ENCODE results near the gene ZFHX3.

DNA sequence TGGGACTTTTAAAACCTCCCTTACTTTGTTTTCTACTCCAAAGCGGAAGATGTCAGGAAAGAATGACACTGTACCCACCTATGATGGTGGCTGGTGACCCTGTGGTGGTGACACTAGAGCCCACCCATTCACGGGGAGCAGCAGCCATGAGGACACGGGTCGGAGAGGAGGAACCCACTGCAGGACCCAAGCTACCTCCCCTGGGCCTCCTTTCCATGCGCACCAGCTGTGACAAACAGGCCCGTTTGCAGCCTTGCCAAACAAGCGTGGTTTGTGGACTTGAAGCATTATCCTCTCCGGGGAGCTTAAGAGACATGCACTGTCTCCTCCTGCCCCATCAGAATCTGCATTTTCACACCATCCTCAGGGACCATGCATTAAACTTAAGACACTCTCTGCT lies 85.6 kb downstream of the ZFHX3 start:
- TF ChIP-seq BHLHE40 (IDR thresholded peaks at IDR 0.05; ENCODE audit: borderline replicate concordance) (no peak), FOXM1 (IDR thresholded peaks at IDR 0.05; ENCODE audit: borderline replicate concordance) (no peak), SUZ12 (IDR thresholded peaks at IDR 0.05) (no peak), CTBP1 (IDR thresholded peaks at IDR 0.05; ENCODE audit: borderline replicate concordance) (no peak), HDGF (IDR thresholded peaks at IDR 0.05; ENCODE audit: borderline replicate concordance) (no peak), FOXK2 (IDR thresholded peaks at IDR 0.05) (no peak), SP1 (IDR thresholded peaks at IDR 0.05) (no peak), ARNT (IDR thresholded peaks at IDR 0.05) (no peak)
- TF ChIP-seq, protein P1, sequence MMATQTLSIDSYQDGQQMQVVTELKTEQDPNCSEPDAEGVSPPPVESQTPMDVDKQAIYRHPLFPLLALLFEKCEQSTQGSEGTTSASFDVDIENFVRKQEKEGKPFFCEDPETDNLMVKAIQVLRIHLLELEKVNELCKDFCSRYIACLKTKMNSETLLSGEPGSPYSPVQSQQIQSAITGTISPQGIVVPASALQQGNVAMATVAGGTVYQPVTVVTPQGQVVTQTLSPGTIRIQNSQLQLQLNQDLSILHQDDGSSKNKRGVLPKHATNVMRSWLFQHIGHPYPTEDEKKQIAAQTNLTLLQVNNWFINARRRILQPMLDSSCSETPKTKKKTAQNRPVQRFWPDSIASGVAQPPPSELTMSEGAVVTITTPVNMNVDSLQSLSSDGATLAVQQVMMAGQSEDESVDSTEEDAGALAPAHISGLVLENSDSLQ (IDR thresholded peaks at IDR 0.05), result no peak
